SK-N-SH treated with all-trans-retinoic acid at 6 μM for 48 hours (cell line): ENCODE results near the gene TTC13.

Experiments used
- ATAC-seq: fragments of 200-7000 bp; cut with Tn5 transposase; 3 replicates; pipeline ENCODE4 v1.9.1; 2020; ENCODE audit warnings: mild to moderate bottlenecking, moderate library complexity
- ARNTL ChIP-seq: fragments of 450-650 bp; formaldehyde crosslinking; IDR thresholded peaks from 2 replicates; pipeline ENCODE4 v1.5.0; 2020; ENCODE audit warnings: low read depth, mild to moderate bottlenecking, moderate library complexity, borderline replicate concordance
- BACH2 ChIP-seq: fragments of 250-450 bp; sonication (Bioruptor Pico); IDR thresholded peaks from 2 replicates; pipeline ENCODE4 v1.9.0; 2021; ENCODE audit warnings: mild to moderate bottlenecking, borderline replicate concordance
- CREB5 ChIP-seq: fragments of 250-450 bp; sonication (Bioruptor Pico); IDR thresholded peaks from 2 replicates; pipeline ENCODE4 v1.5.1; 2020; ENCODE audit warnings: low read depth, mild to moderate bottlenecking, moderate library complexity
- CSDC2 ChIP-seq: fragments of 250-450 bp; sonication (Bioruptor Pico); IDR thresholded peaks from 2 replicates; pipeline ENCODE4 v1.5.0; 2020; ENCODE audit warnings: mild to moderate bottlenecking, moderate library complexity
- CSRNP3 ChIP-seq: fragments of 250-450 bp; sonication (Bioruptor Pico); IDR thresholded peaks from 2 replicates; pipeline ENCODE4 v1.5.1; 2021; ENCODE audit warnings: mild to moderate bottlenecking, moderate library complexity
- ESRRG ChIP-seq: fragments of 250-450 bp; sonication (Bioruptor Pico); IDR thresholded peaks from 2 replicates; pipeline ENCODE4 v1.6.1; 2021; ENCODE audit warnings: mild to moderate bottlenecking
- GLIS3 ChIP-seq: fragments of 250-450 bp; sonication (Bioruptor Pico); IDR thresholded peaks from 2 replicates; pipeline ENCODE4 v1.5.0; 2020; ENCODE audit warnings: mild to moderate bottlenecking, moderate library complexity
- ISL1 ChIP-seq: fragments of 250-450 bp; sonication (Bioruptor Pico); IDR thresholded peaks from 2 replicates; pipeline ENCODE4 v2.1.2; 2022; ENCODE audit warnings: mild to moderate bottlenecking, moderate library complexity
- OSR1 ChIP-seq: fragments of 250-450 bp; sonication (Bioruptor Pico); IDR thresholded peaks from 2 replicates; pipeline ENCODE4 v1.8.0; 2022; ENCODE audit warnings: moderate library complexity, mild to moderate bottlenecking, inconsistent platforms
- PATZ1 ChIP-seq: fragments of 250-450 bp; sonication (Bioruptor Pico); IDR thresholded peaks from 2 replicates; pipeline ENCODE4 v1.8.0; 2020; ENCODE audit warnings: mild to moderate bottlenecking, moderate library complexity, borderline replicate concordance
- POU6F1 ChIP-seq: fragments of 250-450 bp; sonication (Bioruptor Pico); IDR thresholded peaks from 2 replicates; pipeline ENCODE4 v1.8.0; 2021; ENCODE audit warnings: low read depth, mild to moderate bottlenecking, moderate library complexity, borderline replicate concordance
- PPARA ChIP-seq: fragments of 250-450 bp; sonication (Bioruptor Pico); IDR thresholded peaks from 2 replicates; pipeline ENCODE4 v1.5.0; 2020; ENCODE audit warnings: mild to moderate bottlenecking, borderline replicate concordance
- SNAI2 ChIP-seq: fragments of 250-450 bp; sonication (Bioruptor Pico); IDR thresholded peaks from 2 replicates; pipeline ENCODE4 v1.5.0; 2020; ENCODE audit warnings: mild to moderate bottlenecking, moderate library complexity
- TOX ChIP-seq: fragments of 250-450 bp; sonication (Bioruptor Pico); IDR thresholded peaks from 2 replicates; pipeline ENCODE4 v1.8.0; 2021; ENCODE audit warnings: mild to moderate bottlenecking, moderate library complexity, borderline replicate concordance
- TSHZ2 ChIP-seq: fragments of 250-450 bp; sonication (Bioruptor Pico); IDR thresholded peaks from 2 replicates; pipeline ENCODE4 v1.5.0; 2020; ENCODE audit warnings: mild to moderate bottlenecking, moderate library complexity
- ZC3H10 ChIP-seq: fragments of 250-450 bp; sonication (Bioruptor Pico); IDR thresholded peaks from 2 replicates; pipeline ENCODE4 v1.5.1; 2021; ENCODE audit warnings: mild to moderate bottlenecking, moderate library complexity
- ZFP3 ChIP-seq: fragments of 250-450 bp; sonication (Bioruptor Pico); IDR thresholded peaks from 2 replicates; pipeline ENCODE4 v1.5.0; 2020; ENCODE audit warnings: mild to moderate bottlenecking, moderate library complexity
- ZFP30 ChIP-seq: fragments of 450-650 bp; formaldehyde crosslinking; IDR thresholded peaks from 2 replicates; pipeline ENCODE4 v1.5.0; 2022; ENCODE audit warnings: mild to moderate bottlenecking, moderate library complexity
- ZNF565 ChIP-seq: fragments of 450-650 bp; formaldehyde crosslinking; conservative IDR thresholded peaks from 2 replicates; pipeline ENCODE4 v1.5.0; 2020; ENCODE audit warnings: low read depth, mild to moderate bottlenecking, moderate library complexity
- ZNF70 ChIP-seq: fragments of 450-650 bp; formaldehyde crosslinking; IDR thresholded peaks from 2 replicates; pipeline ENCODE4 v1.5.0; 2020; ENCODE audit warnings: mild to moderate bottlenecking, moderate library complexity
- ZNF8 ChIP-seq: fragments of 450-650 bp; formaldehyde crosslinking; IDR thresholded peaks from 2 replicates; pipeline ENCODE4 v1.5.0; 2020; ENCODE audit warnings: mild to moderate bottlenecking, moderate library complexity

The TTC13 gene

GRCh38 chr1:230878591-230878990 is 100.1 kb downstream of the TTC13 start:
- TF ChIP-seq CSRNP3: no peak
- TF ChIP-seq ZNF8: no peak
- TF ChIP-seq OSR1 (CRISPR knock-in tag): no peak
- TF ChIP-seq CSDC2: no peak
- no peak for TF ChIP-seq TSHZ2 (CRISPR knock-in tag)
- no peak for TF ChIP-seq SNAI2 (CRISPR knock-in tag)
- no peak for TF ChIP-seq ZFP3 (CRISPR knock-in tag)
- TF ChIP-seq PATZ1 (CRISPR knock-in tag): no peak
- TF ChIP-seq ZFP30 (CRISPR knock-in tag): no peak
- no peak for TF ChIP-seq POU6F1 (CRISPR knock-in tag)
- TF ChIP-seq PPARA: no peak
- no peak for TF ChIP-seq ISL1 (CRISPR knock-in tag)
- TF ChIP-seq ZNF565 (CRISPR knock-in tag): no peak
- TF ChIP-seq CREB5 (CRISPR knock-in tag): no peak
- no peak for TF ChIP-seq GLIS3 (CRISPR knock-in tag)
- TF ChIP-seq ZC3H10 (CRISPR knock-in tag): no peak
- TF ChIP-seq ZNF70 (CRISPR knock-in tag): no peak
- no peak for TF ChIP-seq BACH2 (CRISPR knock-in tag)
- TF ChIP-seq, all 23 proteins: peak for 0
- peak; percentile 87 for ATAC-seq

GRCh38 chr1:230877924-230878590 is 100.6 kb downstream of the TTC13 start:
- ATAC-seq: no peak; the same call in 2 of the 3 replicates
- TF ChIP-seq BACH2 (CRISPR knock-in tag) (no peak), ZNF565 (CRISPR knock-in tag) (no peak), SNAI2 (CRISPR knock-in tag) (no peak), CSRNP3 (no peak), GLIS3 (CRISPR knock-in tag) (no peak), ESRRG (CRISPR knock-in tag) (no peak), CREB5 (CRISPR knock-in tag) (no peak), ARNTL (CRISPR knock-in tag) (no peak), PPARA (no peak), TOX (CRISPR knock-in tag) (no peak), ZC3H10 (CRISPR knock-in tag) (no peak), ZNF8 (no peak)
